ENCODE results near the gene CARD19. TPM values are rescaled to one million over a fixed set of nuclear protein-coding genes. Genes with fewer than 3 reads are reported as not detected.

The CARD19 gene
- total and polyA plus RNA-seq, 9 of the 15 experiments (the other 6 are each of a cell fraction or from before 2014, with no cell fraction given): 0.90 to 34.9 (median 14.6) TPM

DNA sequence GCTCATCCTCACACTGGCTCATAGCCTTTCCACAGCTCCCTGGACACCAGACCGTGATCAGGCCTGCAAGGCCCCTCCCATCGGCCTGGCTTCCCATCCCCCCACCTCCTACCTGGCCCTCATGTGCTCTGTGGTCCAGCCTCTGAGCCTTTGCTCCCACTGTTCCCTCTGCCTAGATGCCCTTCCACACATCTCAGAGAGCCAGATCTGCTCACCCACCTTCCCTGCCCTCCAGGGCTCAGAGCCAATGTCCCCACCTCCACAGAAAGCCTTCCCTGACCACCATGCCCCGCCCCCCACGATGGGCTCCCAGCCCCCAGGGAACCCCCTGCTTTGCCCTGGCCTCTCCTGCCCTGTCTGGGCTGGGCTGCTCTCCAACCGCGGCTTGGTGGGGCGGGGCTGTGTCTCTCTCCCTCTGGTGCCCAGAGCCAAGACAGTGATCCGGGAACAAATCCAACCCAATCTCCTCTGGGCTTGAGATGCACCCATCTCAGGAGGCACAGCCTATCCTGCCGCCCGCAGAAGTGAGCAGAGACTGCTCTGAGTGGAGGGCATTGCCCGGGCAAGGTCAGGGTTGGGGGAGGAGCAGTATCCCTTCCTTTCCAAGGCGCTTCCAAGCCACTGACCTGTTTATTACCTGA lies 36.4 kb downstream of the CARD19 start:
- no peaks in the 10 kb centered on the region; the same call in 2 of the 3 replicates for H3K79me2 ChIP-seq (ENCODE audit: control insufficient read depth, insufficient read depth, low read length)
- H2AFZ ChIP-seq (ENCODE audit: low read depth, low read length): no peak overlapping the region
- peak in 2 of 4 experiments; percentile 35 to 42 for DNase-seq (ENCODE audit: extremely low read depth in 1 of 4, low spot score in 3 of 4)
- H3K4me2 ChIP-seq (ENCODE audit: insufficient read depth, low read length): no peak overlapping the region
- ChIA-PET POLR2A (interaction anchor here (0.5 to 1.5 kb wide), 2 partner anchors 12 to 82 kb away, joined by 3 to 5 read pairs; no protein-coding TSS in a partner anchor), CTCF (ENCODE audit: low intra/inter-chr PET ratio) (no interaction called here)
- peaks cover 16 to 62% of the 10 kb centered on the region in 2 experiments for H3K4me1 ChIP-seq (replicated peaks in 1 of 2; ENCODE audit: control insufficient read depth in 2 of 2, insufficient read depth in 2 of 2, low read length in 2 of 2)
- peak in 1 of 3 experiments; percentile 20; a peak in 1 of 6 replicates for TF ChIP-seq ZBTB11 (CRISPR knock-in tag; IDR thresholded peaks at IDR 0.05)
- no peak for TF ChIP-seq RREB1 (CRISPR knock-in tag; IDR thresholded peaks at IDR 0.05)
- no peak for TF ChIP-seq ZC3H11A (IDR thresholded peaks at IDR 0.05; ENCODE audit: low read depth, low read length)
- TF ChIP-seq NFE2 (IDR thresholded peaks at IDR 0.05; ENCODE audit: low read depth): no peak
- TF ChIP-seq MAX (CRISPR knock-in tag; IDR thresholded peaks at IDR 0.05): 0 out of 2 replicates have a peak, but pooled peaks have one; percentile 27
- no peak overlapping the region for H3K4me3 ChIP-seq
- H3K9ac ChIP-seq (ENCODE audit: insufficient read depth in 1 of 2, low read depth in 2 of 2, low read length in 2 of 2): peak overlapping the region in 1 of 2 experiments; percentile 46; a peak in 1 of 4 replicates
- no peak overlapping the region for H3K27ac ChIP-seq (ENCODE audit: extremely low read depth, low read depth, low read length)
- H3K9me3 ChIP-seq (replicated peaks; ENCODE audit: control insufficient read depth, insufficient read depth, low read depth, low read length): no peaks in the 10 kb centered on the region
- peaks cover 0 to 7% of the 10 kb centered on the region in 2 experiments; a peak in 2 of 5 replicates for H3K27me3 ChIP-seq (ENCODE audit: control insufficient read depth in 2 of 2, insufficient read depth in 2 of 2, low read length in 2 of 2)
- no peak for ATAC-seq
- intact Hi-C loops (cut with micrococcal nuclease) (no loop called here), in situ Hi-C loops (cut with MboI) (no loop called here)
- BruUV-seq (replicated peaks): no TSS peak
- no peaks in the 10 kb centered on the region for H3K36me3 ChIP-seq (ENCODE audit: control insufficient read depth, insufficient read depth, low read length)
- no peak for FAIRE-seq
- no peaks in the 10 kb centered on the region for H3K9me1 ChIP-seq (ENCODE audit: control insufficient read depth, insufficient read depth, low read length)
- no peaks in the 10 kb centered on the region for H4K20me1 ChIP-seq (replicated peaks; ENCODE audit: control insufficient read depth, insufficient read depth, low read length)
- WGBS (ENCODE audit: insufficient coverage, low coverage, missing lambda C conversion rate): 64% methylated on average over 6 of the region's 12 CpGs

Measured in K562 (cell line).